Epithelial cell of proximal tubule (primary cell): Measurements from ENCODE around the gene AGAP3. TPM values are rescaled to one million over a fixed set of nuclear protein-coding genes. Genes with fewer than 3 reads are reported as not detected.

Experiments
- DNase-seq: peaks from one replicate; pipeline ENCODE4 v3.0.0-alpha.2; 2011; ENCODE audit warnings: low read depth
- H3K4me3 ChIP-seq: 2 replicates; pipeline ENCODE4 v1.5.1; 2011; ENCODE audit warnings: low read depth, mild to moderate bottlenecking, low read length
- CTCF ChIP-seq: conservative IDR thresholded peaks from 2 replicates; pipeline ENCODE4 v1.5.1; 2012; ENCODE audit warnings: low read depth, mild to moderate bottlenecking, low read length
- total RNA-seq: library from RNA; depleted of rRNA; stranded (reverse); fragments of >200 nt; gene quantifications from 2 replicates; pipeline ENCODE4 v1.2.3, GENCODE V29; 2015

AGAP3 gene
- total RNA-seq, 1 donor from 2014 or later, result 60.1 TPM

GRCh38 chr7:151114151-151115090, 28.1 kb downstream of the AGAP3 start:
- no peak for DNase-seq
- no peak overlapping the region for H3K4me3 ChIP-seq
- TF ChIP-seq CTCF, result no peak

- DNase-seq, result no peak
- TF ChIP-seq CTCF, result no peak
- H3K4me3 ChIP-seq, result no peak overlapping the region
These were observed 29.0 kb downstream of the AGAP3 start for GRCh38 chr7:151115121-151115835.

DNA sequence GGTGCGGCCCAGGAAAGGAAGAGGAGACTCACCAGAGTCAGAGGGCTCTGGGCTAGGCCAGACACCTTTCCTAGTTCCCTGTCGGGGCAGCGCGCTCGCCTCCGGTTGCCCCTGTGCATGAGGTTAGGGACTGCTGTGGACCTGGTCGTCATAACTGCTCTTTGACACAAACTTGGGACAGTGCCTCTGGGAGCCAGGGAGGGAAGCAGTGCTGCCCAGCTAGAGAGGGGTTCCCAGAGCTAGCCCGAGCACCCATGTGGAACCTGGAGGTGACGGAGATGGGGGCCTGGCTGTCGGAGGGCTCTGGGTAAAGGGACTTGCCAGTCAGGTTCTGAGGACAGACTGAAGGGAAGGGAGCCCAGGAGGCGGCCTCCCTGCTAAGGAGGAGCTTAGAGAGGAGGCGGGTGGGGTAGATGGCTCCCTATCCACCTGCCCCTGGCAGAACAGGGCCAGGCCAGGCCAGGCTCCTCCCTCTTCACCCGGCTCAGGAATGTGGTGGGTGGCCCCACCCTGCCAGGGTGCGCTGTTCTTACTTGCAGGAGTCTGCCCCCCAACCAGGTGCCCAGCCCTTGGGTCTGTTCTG, 29.7 kb downstream of the AGAP3 start:
- TF ChIP-seq CTCF, result no peak
- no peak for DNase-seq
- no peak overlapping the region for H3K4me3 ChIP-seq

GRCh38 chr7:151116603-151117440, 30.5 kb downstream of the AGAP3 start:
- H3K4me3 ChIP-seq, result no peak overlapping the region
- no peak for DNase-seq
- no peak for TF ChIP-seq CTCF

DNA sequence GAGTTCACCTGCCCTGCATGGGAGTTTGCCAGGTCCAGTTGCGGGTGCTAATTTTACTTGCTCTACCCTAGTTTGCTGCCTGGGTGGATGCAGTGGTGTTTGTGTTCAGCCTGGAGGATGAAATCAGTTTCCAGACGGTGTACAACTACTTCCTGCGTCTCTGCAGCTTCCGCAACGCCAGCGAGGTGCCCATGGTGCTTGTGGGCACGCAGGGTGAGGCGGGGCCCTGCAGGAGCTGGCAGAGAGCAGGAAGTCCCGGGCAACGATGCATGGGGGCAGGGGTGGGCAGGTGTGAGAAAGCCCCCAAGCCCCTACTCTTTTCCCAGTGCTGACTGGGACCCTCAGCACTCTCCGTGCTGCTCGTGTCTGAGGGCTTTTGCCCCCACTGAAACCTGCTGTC, 31.3 kb downstream of the AGAP3 start:
- no peak for DNase-seq
- TF ChIP-seq CTCF, result no peak
- H3K4me3 ChIP-seq, result no peak overlapping the region
